Breast epithelium (tissue), 3 donors: Measurements from ENCODE around the gene ACAN.

ENCODE experiments used
- POLR2A ChIP-seq: fragments of 450-650 bp; IDR thresholded peaks from one replicate; pipeline ENCODE4 v1.6.1; 2016; ENCODE audit warnings: antibody characterized with exemption, mild to moderate bottlenecking, moderate library complexity
- POLR2AphosphoS5 ChIP-seq, 3 donors: sonication (generic); formaldehyde crosslinking; IDR thresholded peaks; one replicate each; pipeline ENCODE4 v1.6.1; 2017; ENCODE audit warnings: antibody characterized with exemption in 3 of 3
- TF ChIP-seq, protein P1 (sequence below), 3 donors: fragments of 450-650 bp; IDR thresholded peaks; one replicate each; pipeline ENCODE4 v1.5.1; 2016 to 2017; ENCODE audit warnings: antibody characterized with exemption in 3 of 3, mild to moderate bottlenecking in 3 of 3, moderate library complexity in 3 of 3

DNA sequence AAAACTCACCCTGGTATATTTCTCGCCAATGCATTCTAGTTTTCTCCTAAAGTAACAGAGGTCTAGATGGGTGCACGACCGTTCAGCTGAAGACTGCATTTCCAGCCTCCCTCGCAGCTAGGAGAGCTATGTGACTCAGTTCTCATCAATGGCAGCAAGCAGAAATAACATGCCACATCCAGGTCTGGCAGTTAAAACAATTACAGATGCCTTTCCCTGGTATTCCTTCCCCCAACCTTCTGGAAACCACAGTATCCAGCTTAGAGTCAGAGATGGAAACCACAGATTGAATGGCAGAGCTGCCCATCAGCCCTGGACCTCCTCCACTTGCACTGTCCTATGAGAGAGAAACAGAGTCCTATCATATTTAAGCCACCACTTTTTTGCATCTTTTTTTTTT lies 87.3 kb downstream of the ACAN start:
- TF ChIP-seq POLR2A: no peak
- TF ChIP-seq, protein P1, sequence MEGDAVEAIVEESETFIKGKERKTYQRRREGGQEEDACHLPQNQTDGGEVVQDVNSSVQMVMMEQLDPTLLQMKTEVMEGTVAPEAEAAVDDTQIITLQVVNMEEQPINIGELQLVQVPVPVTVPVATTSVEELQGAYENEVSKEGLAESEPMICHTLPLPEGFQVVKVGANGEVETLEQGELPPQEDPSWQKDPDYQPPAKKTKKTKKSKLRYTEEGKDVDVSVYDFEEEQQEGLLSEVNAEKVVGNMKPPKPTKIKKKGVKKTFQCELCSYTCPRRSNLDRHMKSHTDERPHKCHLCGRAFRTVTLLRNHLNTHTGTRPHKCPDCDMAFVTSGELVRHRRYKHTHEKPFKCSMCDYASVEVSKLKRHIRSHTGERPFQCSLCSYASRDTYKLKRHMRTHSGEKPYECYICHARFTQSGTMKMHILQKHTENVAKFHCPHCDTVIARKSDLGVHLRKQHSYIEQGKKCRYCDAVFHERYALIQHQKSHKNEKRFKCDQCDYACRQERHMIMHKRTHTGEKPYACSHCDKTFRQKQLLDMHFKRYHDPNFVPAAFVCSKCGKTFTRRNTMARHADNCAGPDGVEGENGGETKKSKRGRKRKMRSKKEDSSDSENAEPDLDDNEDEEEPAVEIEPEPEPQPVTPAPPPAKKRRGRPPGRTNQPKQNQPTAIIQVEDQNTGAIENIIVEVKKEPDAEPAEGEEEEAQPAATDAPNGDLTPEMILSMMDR (IDR thresholded peaks at IDR 0.05): no peak
- TF ChIP-seq POLR2AphosphoS5 (IDR thresholded peaks at IDR 0.05): no peak
